Pons (tissue), 1 donor: ENCODE data around the gene SEPHS1.
A peak's percentile ranks its signal among the peaks of the same experiment; 100 is the strongest.
"Not testable (repeated sequence)": the region's sequence is repeated elsewhere in the genome, so short reads cannot be mapped to it uniquely, and the experiment has no call there.

Experiments
- DNase-seq: peaks from one replicate; pipeline ENCODE4 v3.0.0-alpha.2; 2016; ENCODE audit warnings: low spot score

SEPHS1 gene

DNA sequence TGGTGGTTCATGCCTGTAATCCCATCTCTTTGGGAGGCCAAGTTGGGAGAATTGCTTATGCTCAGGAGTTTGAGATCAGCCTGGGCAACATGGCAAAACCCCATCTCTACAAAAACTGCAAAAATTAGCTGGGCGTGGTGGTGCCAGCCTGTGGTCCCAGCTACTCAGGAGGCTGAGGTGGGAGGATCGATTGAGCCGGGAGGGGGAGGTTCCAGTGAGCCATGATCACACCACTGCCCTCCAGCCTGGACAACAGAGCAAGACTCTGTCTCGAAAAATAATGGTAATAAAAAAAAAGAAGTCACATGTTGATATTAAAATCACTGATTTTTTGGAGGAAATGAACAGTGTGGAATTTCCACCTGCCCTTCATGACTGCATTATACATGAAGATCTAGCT is 64.0 kb downstream of the SEPHS1 start:
- DNase-seq = no peak

- DNase-seq = not testable (repeated sequence)
These were observed 65.7 kb downstream of the SEPHS1 start for GRCh38 chr10:13282348-13282747.

- DNase-seq = peak; percentile 38
These were observed 71.2 kb downstream of the SEPHS1 start for GRCh38 chr10:13276749-13277365.

DNA sequence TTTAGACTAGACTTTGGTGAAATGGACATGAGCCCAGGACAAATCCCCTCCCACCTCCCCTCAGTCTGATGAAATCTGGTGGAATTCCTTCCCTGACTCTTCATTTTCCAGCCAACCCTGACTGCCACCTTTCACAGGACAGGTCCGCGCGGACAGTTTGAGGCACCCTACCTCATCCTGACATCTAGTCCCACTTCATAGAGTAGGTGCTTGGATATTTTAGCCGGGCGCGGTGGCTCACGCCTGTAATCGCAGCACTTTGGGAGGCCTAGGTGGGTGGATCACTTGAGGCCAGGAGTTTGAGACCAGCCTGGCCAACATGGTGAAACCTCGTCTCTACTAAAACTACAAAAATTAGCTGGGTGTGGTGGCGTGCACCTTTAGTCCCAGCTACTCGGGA is 71.9 kb downstream of the SEPHS1 start:
- DNase-seq = not testable (repeated sequence)

DNA sequence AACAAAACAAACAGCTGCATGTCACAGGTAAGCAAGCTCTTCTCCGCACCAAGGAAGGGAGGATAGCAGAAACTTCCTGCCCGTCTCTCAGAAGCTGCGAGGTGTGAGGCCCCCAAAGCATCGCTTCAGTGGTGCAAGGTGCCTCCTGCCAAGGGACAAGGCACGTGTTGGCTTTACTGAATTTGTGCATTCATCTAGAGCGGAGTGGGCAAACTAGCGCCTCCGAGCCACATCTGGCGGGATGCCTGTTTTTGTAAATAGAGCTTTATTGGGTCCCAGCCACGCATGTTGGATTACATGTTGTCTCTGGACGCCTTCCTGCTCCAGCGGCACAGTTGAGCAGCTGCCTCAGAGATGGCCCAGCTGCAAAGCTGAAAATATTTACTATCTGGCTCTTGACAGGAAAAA is 75.9 kb downstream of the SEPHS1 start:
- DNase-seq = peak; percentile 88

- DNase-seq = peak; percentile 18
These were observed 76.4 kb downstream of the SEPHS1 start for GRCh38 chr10:13271552-13272163.

DNA sequence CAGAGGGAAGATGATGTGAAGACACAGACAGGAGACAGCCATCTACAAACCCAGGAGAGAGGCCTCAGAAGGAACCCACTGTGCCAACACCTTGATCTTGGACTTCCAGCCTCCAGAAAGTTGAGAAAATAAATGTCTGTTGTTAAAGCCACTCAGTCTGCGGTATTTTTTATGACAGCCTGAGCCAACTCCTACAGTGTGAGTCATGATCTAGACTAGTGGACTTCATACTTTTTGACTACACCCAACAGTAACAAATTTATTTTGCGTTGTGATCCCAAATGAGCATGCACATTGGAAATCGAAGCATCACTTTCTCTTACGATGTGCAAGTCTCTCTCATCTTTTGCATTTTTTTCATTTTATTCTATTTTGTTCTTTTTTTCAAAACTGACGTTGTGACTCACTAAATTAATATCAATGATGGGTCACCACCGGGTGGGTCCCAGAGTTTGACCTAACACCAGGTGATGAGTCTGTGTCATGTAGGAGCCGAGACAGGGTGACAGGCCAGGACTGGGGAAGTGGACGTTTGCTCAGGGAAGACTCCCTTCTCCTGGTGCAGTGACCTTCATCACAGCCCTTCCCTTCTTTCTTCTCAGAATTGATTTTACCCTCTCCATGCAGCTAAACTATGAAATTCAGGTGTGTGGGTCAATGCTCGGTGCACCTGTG is 77.1 kb downstream of the SEPHS1 start:
- no peak for DNase-seq

DNA sequence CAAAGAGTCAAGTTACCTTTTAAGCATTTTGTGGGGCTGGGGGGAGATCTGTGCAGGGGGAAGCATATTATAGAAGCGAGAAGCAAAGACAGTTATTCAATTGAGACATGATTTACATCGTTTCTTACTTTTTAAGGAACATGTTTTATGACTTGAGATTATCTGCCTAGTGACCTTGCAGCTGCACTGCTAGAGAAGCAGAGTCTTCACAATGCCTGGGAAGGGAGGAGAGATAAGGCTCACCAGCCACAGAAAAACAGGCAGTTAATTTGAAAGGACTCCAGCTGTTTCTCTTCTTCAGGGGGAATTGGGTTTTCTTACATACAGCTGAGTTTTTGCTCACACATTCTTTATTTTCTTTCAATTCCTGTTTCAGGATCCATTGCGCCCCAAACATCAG is 79.3 kb downstream of the SEPHS1 start:
- no peak for DNase-seq

- no peak for DNase-seq
These were observed 79.8 kb downstream of the SEPHS1 start for GRCh38 chr10:13268310-13268709.
